ENCODE measurements around the gene ADORA2A. TPM values are rescaled to one million over a fixed set of nuclear protein-coding genes. Genes with fewer than 3 reads are reported as not detected.

ADORA2A gene
- polyA plus RNA-seq, 2 of the 4 experiments (the other 2 are of a cell fraction), result 0.48 to 1.8 TPM

DNA sequence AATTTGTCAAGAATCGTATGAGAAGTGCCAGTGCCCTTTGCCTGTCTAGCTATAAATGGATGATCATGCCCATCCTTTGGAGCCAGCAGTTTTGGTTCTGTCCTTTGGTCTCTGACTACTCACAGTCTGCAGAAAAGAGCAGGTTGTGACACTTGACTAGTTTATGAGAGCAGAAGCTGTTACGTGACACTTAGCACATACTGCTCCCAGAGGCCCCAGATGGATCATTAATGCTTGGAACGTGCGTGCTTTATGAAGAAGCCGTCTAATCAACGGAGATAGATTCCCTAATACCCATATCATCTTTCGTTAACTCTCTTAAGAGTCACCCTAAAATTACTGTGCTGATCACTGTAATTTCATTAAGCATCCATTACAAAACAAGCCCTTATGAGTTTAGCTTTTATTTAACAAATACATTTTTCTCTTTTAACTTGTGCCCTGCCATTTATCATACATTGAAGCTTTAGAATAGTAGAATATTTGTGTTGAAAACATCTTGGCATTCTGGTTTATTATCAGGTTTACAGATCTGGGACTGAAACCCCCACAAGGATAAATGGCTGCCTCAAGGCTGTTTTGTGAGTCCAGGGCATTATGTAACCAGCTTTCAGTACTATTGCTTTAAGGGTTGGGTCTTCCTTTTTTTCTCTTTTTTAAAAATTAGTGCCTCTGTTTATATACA, 47.0 kb upstream of the ADORA2A start:
- 96% methylated on average over 7 of the region's 7 CpGs for WGBS (ENCODE audit: missing lambda C conversion rate)
- DNase-seq (ENCODE audit: low read depth in 1 of 2, low spot score in 1 of 2), result no peak
- no peaks in the 10 kb centered on the region for H3K9me3 ChIP-seq
- FAIRE-seq, result no peak
- H3K4me1 ChIP-seq, result no peaks in the 10 kb centered on the region
- no peak for ATAC-seq
- H3K27ac ChIP-seq, result no peak overlapping the region
- TF ChIP-seq PHF8 (IDR thresholded peaks at IDR 0.05; ENCODE audit: borderline replicate concordance, low read depth) (no peak), RAD21 (conservative IDR thresholded peaks at IDR 0.05 in 1 of 2, IDR thresholded peaks at IDR 0.05 in 1 of 2) (no peak), RNF2 (IDR thresholded peaks at IDR 0.05; ENCODE audit: borderline replicate concordance, low read depth) (no peak), RFX5 (IDR thresholded peaks at IDR 0.05) (no peak), FOXS1 (CRISPR knock-in tag; IDR thresholded peaks at IDR 0.05) (no peak), JUNB (IDR thresholded peaks at IDR 0.05) (no peak), MAFK (IDR thresholded peaks at IDR 0.05; ENCODE audit: partially characterized antibody) (no peak), EHMT2 (IDR thresholded peaks at IDR 0.05; ENCODE audit: low read depth) (no peak), NFE2L2 (conservative IDR thresholded peaks at IDR 0.05; ENCODE audit: low read length) (no peak), CEBPB (IDR thresholded peaks at IDR 0.05) (no peak), SREBF2 (IDR thresholded peaks at IDR 0.05) (no peak), RARB (CRISPR knock-in tag; IDR thresholded peaks at IDR 0.05) (no peak), ZNF302 (CRISPR knock-in tag; IDR thresholded peaks at IDR 0.05) (no peak), KDM5A (IDR thresholded peaks at IDR 0.05) (no peak)
- TF ChIP-seq, protein P1, sequence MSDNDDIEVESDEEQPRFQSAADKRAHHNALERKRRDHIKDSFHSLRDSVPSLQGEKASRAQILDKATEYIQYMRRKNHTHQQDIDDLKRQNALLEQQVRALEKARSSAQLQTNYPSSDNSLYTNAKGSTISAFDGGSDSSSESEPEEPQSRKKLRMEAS (IDR thresholded peaks at IDR 0.05), result no peak
- TF ChIP-seq, protein P2, sequence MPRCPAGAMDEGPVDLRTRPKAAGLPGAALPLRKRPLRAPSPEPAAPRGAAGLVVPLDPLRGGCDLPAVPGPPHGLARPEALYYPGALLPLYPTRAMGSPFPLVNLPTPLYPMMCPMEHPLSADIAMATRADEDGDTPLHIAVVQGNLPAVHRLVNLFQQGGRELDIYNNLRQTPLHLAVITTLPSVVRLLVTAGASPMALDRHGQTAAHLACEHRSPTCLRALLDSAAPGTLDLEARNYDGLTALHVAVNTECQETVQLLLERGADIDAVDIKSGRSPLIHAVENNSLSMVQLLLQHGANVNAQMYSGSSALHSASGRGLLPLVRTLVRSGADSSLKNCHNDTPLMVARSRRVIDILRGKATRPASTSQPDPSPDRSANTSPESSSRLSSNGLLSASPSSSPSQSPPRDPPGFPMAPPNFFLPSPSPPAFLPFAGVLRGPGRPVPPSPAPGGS (IDR thresholded peaks at IDR 0.05), result no peak
- TF ChIP-seq, protein P3, sequence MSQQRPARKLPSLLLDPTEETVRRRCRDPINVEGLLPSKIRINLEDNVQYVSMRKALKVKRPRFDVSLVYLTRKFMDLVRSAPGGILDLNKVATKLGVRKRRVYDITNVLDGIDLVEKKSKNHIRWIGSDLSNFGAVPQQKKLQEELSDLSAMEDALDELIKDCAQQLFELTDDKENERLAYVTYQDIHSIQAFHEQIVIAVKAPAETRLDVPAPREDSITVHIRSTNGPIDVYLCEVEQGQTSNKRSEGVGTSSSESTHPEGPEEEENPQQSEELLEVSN (IDR thresholded peaks at IDR 0.05; ENCODE audit: borderline replicate concordance, low read depth), result no peak
- TF ChIP-seq, protein P4, sequence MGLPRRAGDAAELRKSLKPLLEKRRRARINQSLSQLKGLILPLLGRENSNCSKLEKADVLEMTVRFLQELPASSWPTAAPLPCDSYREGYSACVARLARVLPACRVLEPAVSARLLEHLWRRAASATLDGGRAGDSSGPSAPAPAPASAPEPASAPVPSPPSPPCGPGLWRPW (IDR thresholded peaks at IDR 0.05), result no peak
- ChIA-PET CTCF (interaction anchor here (0.7 to 1.5 kb wide), 3 partner anchors 43 to 146 kb away, joined by 3 to 5 read pairs (median 3); partner anchors contain the start of gene SPECC1L), POLR2A (no interaction called here)
- H3K4me3 ChIP-seq, result no peak overlapping the region
- no peak overlapping the region for H3K4me2 ChIP-seq

DNA sequence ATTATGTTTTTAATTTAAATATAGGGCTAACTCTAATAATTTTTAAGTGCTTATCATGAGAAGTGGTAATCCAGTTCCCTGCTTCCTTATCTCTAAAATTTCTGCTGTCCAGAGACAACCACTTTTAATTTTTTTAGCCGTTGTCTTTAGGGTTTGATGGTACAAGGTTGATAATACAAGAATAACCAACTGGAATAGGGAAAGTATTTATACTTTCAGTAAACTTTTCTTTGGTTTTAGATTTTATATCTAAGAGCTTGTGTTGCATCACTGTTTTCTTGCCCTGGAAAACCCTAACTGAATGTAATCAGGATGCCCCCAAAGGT, 46.5 kb upstream of the ADORA2A start:
- H3K9me3 ChIP-seq, result no peaks in the 10 kb centered on the region

DNA sequence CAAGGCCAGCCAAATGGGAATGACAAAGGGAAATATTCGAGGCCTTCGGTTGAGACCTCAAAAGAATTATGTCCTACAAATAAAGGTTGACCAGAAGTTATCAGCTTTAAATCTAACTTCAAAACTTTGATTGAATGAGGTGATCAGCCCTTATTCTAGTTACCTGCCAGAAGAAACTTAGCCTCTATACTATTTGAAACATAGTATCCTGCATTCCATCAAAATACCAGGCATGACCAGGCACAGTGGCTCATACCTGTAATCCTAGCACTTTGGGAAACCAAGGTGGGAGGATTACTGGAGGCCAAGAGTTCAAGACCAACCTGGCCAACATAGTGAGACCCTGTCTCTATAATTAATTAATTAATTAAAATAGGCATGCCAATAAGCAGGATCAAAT, 44.3 kb upstream of the ADORA2A start:
- H3K4me2 ChIP-seq, result no peak overlapping the region
- WGBS (ENCODE audit: missing lambda C conversion rate), result 78% methylated on average over 2 of the region's 2 CpGs
- FAIRE-seq, result no peak
- TF ChIP-seq NPAS2 (CRISPR knock-in tag; IDR thresholded peaks at IDR 0.05; ENCODE audit: borderline replicate concordance), result no peak
- no peak for TF ChIP-seq NFE2L2 (conservative IDR thresholded peaks at IDR 0.05; ENCODE audit: low read length)
- TF ChIP-seq TP53 (CRISPR knock-in tag; IDR thresholded peaks at IDR 0.05), result no peak
- no peak for TF ChIP-seq EP300 (IDR thresholded peaks at IDR 0.05)
- no peak for TF ChIP-seq TFCP2L1 (CRISPR knock-in tag; IDR thresholded peaks at IDR 0.05)
- ATAC-seq, result no peak
- CTCF ChIA-PET, result interaction anchor here (1.1 kb wide), 1 partner anchor 10 kb away, joined by 3 read pairs; no protein-coding TSS in a partner anchor
- no peak overlapping the region for H3K27ac ChIP-seq
- no peak overlapping the region for H3K4me3 ChIP-seq
- DNase-seq (ENCODE audit: low read depth in 1 of 2, low spot score in 1 of 2), result no peak
- POLR2A ChIA-PET, result no interaction called here
- no peaks in the 10 kb centered on the region for H3K9me3 ChIP-seq
- no peaks in the 10 kb centered on the region for H3K4me1 ChIP-seq

More for the DNA sequence above, 46.5 kb upstream of the ADORA2A start:
- Histone ChIP-seq H3K4me2 (no peak overlapping the region), H3K4me1 (no peaks in the 10 kb centered on the region), H3K4me3 (no peak overlapping the region), H3K27ac (no peak overlapping the region)
- ATAC-seq (no peak), FAIRE-seq (no peak), DNase-seq (ENCODE audit: low read depth in 1 of 2, low spot score in 1 of 2) (no peak)
- TF ChIP-seq CBX2 (IDR thresholded peaks at IDR 0.05; ENCODE audit: borderline replicate concordance, low read depth), result no peak
- no peak for TF ChIP-seq HOXB5 (CRISPR knock-in tag; IDR thresholded peaks at IDR 0.05)
- TF ChIP-seq CBX8 (IDR thresholded peaks at IDR 0.05), result no peak
- no peak for TF ChIP-seq POLR2A (IDR thresholded peaks at IDR 0.05; ENCODE audit: low read length)
- TF ChIP-seq EHF (CRISPR knock-in tag; IDR thresholded peaks at IDR 0.05), result no peak
- no peak for TF ChIP-seq RFX5 (IDR thresholded peaks at IDR 0.05)
- TF ChIP-seq NFE2L2 (conservative IDR thresholded peaks at IDR 0.05; ENCODE audit: low read length), result no peak
- POLR2A ChIA-PET, result no interaction called here
- CTCF ChIA-PET, result interaction anchor here (1.5 kb wide), 1 partner anchor 42 kb away, joined by 5 read pairs; no protein-coding TSS in a partner anchor
- 90% methylated on average over 1 of the region's 1 CpG for WGBS (ENCODE audit: missing lambda C conversion rate)

Data from A549 (cell line).